Measurements from ENCODE around the gene IFT122. TPM values are rescaled to one million over a fixed set of nuclear protein-coding genes. Genes with fewer than 3 reads are reported as not detected.

The IFT122 gene
- total RNA-seq, 1 donor from 2014 or later, result 51.1 TPM

DNA sequence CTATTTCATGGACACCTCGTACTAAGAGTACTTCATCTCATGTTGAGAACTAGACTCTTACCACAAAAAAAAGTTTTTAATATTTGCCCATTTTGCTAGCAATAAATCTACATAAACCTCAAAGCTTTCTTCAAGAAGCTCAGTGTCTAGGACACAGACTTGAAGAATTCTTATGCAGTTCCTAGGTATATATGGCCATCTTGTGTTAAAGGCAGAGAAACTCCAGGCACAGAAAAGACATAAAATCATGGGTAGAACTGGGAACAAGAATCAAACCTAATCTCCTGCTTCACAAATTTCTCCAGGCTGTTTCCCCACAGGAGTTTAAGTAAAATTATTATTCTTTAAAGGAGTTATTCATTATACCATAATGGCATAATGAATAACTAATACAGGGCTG is 4.7 kb upstream of the IFT122 start:
- peaks cover 5 to 18% of the 10 kb centered on the region in 2 donors for H3K4me1 ChIP-seq
- no peak for DNase-seq (ENCODE audit: low spot score in 2 of 2)
- TF ChIP-seq, protein P1, sequence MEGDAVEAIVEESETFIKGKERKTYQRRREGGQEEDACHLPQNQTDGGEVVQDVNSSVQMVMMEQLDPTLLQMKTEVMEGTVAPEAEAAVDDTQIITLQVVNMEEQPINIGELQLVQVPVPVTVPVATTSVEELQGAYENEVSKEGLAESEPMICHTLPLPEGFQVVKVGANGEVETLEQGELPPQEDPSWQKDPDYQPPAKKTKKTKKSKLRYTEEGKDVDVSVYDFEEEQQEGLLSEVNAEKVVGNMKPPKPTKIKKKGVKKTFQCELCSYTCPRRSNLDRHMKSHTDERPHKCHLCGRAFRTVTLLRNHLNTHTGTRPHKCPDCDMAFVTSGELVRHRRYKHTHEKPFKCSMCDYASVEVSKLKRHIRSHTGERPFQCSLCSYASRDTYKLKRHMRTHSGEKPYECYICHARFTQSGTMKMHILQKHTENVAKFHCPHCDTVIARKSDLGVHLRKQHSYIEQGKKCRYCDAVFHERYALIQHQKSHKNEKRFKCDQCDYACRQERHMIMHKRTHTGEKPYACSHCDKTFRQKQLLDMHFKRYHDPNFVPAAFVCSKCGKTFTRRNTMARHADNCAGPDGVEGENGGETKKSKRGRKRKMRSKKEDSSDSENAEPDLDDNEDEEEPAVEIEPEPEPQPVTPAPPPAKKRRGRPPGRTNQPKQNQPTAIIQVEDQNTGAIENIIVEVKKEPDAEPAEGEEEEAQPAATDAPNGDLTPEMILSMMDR (IDR thresholded peaks at IDR 0.05), result no peak
- no peak overlapping the region for H3K27ac ChIP-seq
- peaks cover 39 to 63% of the 10 kb centered on the region in 2 donors for H3K36me3 ChIP-seq
- no peaks in the 10 kb centered on the region for H3K27me3 ChIP-seq
- H3K9me3 ChIP-seq, result no peaks in the 10 kb centered on the region
- H3K4me3 ChIP-seq, result no peak overlapping the region
- intact Hi-C loops (cut with DNase I), result no loop called here

DNA sequence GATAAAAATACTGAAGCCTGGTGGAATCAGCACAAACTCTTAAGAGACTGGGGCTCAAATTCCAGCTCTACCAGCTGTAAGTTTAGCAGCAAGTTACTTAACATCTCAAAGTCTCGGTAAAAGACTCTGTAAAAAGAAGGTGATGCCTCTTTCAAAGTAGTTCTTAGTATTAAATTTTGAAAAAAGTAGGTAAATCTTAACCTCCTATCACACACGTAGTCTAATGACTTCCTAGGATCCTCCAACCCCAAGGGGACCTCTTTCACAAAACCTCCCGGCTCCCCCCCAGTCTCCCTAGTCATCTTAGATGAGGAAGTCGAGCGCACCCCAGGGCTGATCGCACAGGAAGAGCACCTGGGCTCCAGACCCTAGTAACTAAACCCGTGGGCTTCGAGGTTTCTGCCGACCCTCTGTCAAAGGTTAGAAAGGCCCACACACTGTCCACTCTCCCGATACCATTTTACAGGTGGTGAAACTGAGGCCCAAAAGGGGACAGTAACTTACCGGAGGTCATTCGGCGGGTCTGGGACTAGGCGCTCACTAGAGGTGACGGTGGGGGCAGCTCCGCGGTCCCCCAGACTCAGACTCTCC is 703 bp upstream of the IFT122 start:
- TF ChIP-seq, protein P1 (IDR thresholded peaks at IDR 0.05), result no peak
- Histone ChIP-seq H3K4me3 (peak overlapping the region; percentile 84 to 96), H3K36me3 (peaks cover 14 to 23% of the 10 kb centered on the region in 2 donors), H3K27me3 (no peaks in the 10 kb centered on the region), H3K9me3 (no peaks in the 10 kb centered on the region), H3K27ac (peak overlapping the region; percentile 84 to 85), H3K4me1 (peaks cover 16 to 36% of the 10 kb centered on the region in 2 donors)
- intact Hi-C loops (cut with DNase I), result loop anchor here (1.0 kb wide), 1 partner anchor 11 kb away; the partner anchor contains the start of gene EFCAB12
- peak in 1 of 2 donors; percentile 76 for DNase-seq (ENCODE audit: low spot score in 2 of 2)

DNA sequence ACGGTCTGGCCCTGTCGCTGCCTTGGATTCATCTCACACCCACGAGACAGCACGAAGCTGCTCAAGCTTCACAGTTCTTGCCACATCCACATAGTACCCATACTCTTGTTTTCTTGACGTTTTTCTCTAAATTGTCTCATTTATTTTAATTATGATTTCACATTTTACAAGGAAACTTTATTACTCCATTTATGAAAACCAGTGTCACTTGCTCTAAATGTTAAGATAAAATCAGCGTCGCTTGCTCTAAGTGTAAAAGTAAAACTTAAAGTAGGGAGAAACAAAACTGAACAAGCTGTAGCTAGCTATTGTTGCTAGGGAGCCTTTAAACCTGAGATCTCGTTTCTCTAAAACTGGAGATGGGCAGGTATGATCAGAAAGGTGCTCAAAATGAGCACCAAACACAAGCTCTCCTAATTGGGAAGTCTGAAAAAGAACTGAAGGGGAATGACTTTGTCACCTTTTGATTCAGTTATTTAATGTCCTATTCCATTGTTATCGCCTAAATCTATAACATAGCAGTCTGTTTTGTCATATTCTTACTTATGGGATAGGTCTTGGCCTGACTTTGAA is 680 bp downstream of the IFT122 start:
- Histone ChIP-seq H3K27ac (peak overlapping the region; percentile 84 to 85), H3K36me3 (peaks cover 10 to 19% of the 10 kb centered on the region in 2 donors), H3K4me1 (peaks cover 16 to 36% of the 10 kb centered on the region in 2 donors), H3K4me3 (peak overlapping the region; percentile 84 to 96), H3K9me3 (no peaks in the 10 kb centered on the region), H3K27me3 (no peaks in the 10 kb centered on the region)
- no peak for DNase-seq (ENCODE audit: low spot score in 2 of 2)
- TF ChIP-seq, protein P1 (IDR thresholded peaks at IDR 0.05), result peak in 1 of 3 experiments; percentile 19
- intact Hi-C loops (cut with DNase I), result loop anchor here (2.0 to 5.0 kb wide), 4 partner anchors 42 to 186 kb away; no protein-coding TSS in a partner anchor

DNA sequence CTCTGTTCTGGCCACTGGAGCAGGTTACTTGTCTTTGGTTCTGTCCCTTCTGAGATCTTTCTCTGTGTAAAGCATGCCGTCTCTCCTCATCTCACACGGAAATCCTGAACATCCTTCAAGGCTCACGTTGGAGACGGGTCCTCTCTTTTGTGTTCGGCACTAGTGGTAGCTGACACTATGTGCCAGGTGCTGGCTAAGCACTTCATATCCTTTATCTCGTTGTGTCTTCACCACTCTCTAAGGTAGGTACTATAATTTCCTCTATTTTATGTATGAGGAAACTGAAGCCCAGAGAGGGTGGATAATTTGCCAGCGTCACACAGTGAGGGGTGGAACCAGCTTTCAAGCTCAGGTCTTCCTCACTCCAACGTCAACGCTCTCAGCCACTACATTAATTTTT is 1.2 kb downstream of the IFT122 start:
- H3K36me3 ChIP-seq, result peaks cover 10 to 16% of the 10 kb centered on the region in 2 donors
- TF ChIP-seq, protein P1 (IDR thresholded peaks at IDR 0.05), result no peak
- H3K9me3 ChIP-seq, result no peaks in the 10 kb centered on the region
- H3K27ac ChIP-seq, result peak overlapping the region; percentile 84 to 85
- H3K4me1 ChIP-seq, result peaks cover 16 to 34% of the 10 kb centered on the region in 2 donors
- H3K4me3 ChIP-seq, result peak overlapping the region; percentile 84 to 96
- no peaks in the 10 kb centered on the region for H3K27me3 ChIP-seq
- intact Hi-C loops (cut with DNase I), result loop anchor here (2.0 to 5.0 kb wide), 4 partner anchors 41 to 186 kb away; no protein-coding TSS in a partner anchor
- DNase-seq (ENCODE audit: low spot score in 2 of 2), result no peak

DNA sequence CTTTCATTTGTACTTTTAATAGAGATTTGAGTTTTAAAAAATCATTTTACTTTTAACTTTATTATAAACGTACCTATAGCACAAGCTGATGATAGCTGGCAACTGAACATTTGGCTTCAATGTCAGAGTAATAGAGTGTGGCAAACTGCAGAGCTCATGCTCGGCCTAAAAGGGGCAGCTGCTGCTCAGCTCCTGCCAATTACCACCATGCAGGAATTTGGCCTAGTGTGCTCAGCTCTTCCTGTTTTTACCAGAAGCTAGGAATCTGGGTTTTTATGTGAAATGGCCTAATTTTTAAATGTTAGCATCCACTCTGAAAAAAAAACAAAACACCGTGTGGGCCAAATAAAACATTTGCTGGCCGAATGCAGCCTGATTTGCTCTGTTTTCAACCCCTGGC is 1.8 kb downstream of the IFT122 start:
- peak overlapping the region; percentile 84 to 85 for H3K27ac ChIP-seq
- no peaks in the 10 kb centered on the region for H3K9me3 ChIP-seq
- no peak for DNase-seq (ENCODE audit: low spot score in 2 of 2)
- TF ChIP-seq, protein P1 (IDR thresholded peaks at IDR 0.05), result no peak
- H3K36me3 ChIP-seq, result peaks cover 8 to 10% of the 10 kb centered on the region in 2 donors
- intact Hi-C loops (cut with DNase I), result loop anchor here (2.0 to 5.0 kb wide), 4 partner anchors 41 to 185 kb away; no protein-coding TSS in a partner anchor
- H3K4me3 ChIP-seq, result peak overlapping the region; percentile 84 to 96
- H3K4me1 ChIP-seq, result peaks cover 16 to 28% of the 10 kb centered on the region in 2 donors
- no peaks in the 10 kb centered on the region for H3K27me3 ChIP-seq

All from ascending aorta (tissue), 2 donors.